Loucy (cell line): ENCODE results near the gene LRRC4C.

Source experiments
- EZH2phosphoT487 ChIP-seq: fragments of 200-600 bp; IDR thresholded peaks from 2 replicates; pipeline ENCODE4 v1.6.1; 2018; ENCODE audit warnings: antibody characterized with exemption, mild to moderate bottlenecking, moderate library complexity, borderline replicate concordance
- TF ChIP-seq, protein P1 (sequence below): fragments of 200-600 bp; sonication (generic); conservative IDR thresholded peaks from 2 replicates; pipeline ENCODE4 v1.5.1; 2014; ENCODE audit warnings: mild to moderate bottlenecking, antibody characterized with exemption, low read length

DNA sequence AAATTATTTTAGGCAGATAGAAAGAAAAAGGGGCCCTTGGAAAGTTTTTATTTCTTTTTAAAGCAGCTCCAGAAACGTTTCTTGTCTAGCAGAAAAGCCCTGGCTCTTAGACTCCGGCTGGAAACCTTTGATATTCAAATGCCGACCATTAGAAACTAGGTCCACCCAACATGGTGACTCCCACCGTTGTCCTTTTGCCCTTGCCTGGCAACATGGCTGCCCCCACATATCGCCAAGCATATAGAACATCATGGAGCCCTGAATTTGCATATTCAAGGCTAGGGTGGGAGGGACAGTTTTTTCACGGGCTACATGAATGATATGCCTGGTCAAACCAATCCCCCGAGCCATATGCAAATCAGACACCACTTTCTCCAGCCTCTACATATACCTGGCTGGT is 1379.0 kb downstream of the LRRC4C start:
- no peak for TF ChIP-seq EZH2phosphoT487
- TF ChIP-seq, protein P1, sequence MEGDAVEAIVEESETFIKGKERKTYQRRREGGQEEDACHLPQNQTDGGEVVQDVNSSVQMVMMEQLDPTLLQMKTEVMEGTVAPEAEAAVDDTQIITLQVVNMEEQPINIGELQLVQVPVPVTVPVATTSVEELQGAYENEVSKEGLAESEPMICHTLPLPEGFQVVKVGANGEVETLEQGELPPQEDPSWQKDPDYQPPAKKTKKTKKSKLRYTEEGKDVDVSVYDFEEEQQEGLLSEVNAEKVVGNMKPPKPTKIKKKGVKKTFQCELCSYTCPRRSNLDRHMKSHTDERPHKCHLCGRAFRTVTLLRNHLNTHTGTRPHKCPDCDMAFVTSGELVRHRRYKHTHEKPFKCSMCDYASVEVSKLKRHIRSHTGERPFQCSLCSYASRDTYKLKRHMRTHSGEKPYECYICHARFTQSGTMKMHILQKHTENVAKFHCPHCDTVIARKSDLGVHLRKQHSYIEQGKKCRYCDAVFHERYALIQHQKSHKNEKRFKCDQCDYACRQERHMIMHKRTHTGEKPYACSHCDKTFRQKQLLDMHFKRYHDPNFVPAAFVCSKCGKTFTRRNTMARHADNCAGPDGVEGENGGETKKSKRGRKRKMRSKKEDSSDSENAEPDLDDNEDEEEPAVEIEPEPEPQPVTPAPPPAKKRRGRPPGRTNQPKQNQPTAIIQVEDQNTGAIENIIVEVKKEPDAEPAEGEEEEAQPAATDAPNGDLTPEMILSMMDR, result no peak
